Left lung (tissue), 10 donors: ENCODE results near the gene ACSBG1. TPM values are rescaled to one million over a fixed set of nuclear protein-coding genes. Genes with fewer than 3 reads are reported as not detected.

Source experiments
- ATAC-seq: fragments of 200-7000 bp; cut with Tn5 transposase; one replicate; pipeline ENCODE4 v1.9.1; 2020; ENCODE audit warnings: moderate library complexity
- DNase-seq, 4 donors: peaks; one replicate each; pipeline ENCODE4 v3.0.0-alpha.2; 2013 to 2020
- H3K27ac ChIP-seq, 2 donors: fragments of 200-600 bp; sonication (generic) in 1 of 2; one replicate each; pipeline versions ENCODE4 v1.5.0 to v1.8.0; 2020 to 2021
- H3K27me3 ChIP-seq, 2 donors: fragments of 200-600 bp; sonication (generic) in 1 of 2; one replicate each; pipeline versions ENCODE4 v1.5.0 to v1.8.0; 2020 to 2021
- H3K36me3 ChIP-seq, 2 donors: fragments of 200-600 bp; sonication (generic) in 1 of 2; one replicate each; pipeline versions ENCODE4 v1.5.0 to v1.8.0; 2020 to 2021
- H3K4me1 ChIP-seq, 2 donors: fragments of 200-600 bp; one replicate each; pipeline ENCODE4 v1.8.0; 2021
- H3K4me3 ChIP-seq, 2 donors: fragments of 200-600 bp; sonication (generic) in 1 of 2; one replicate each; pipeline versions ENCODE4 v1.5.0 to v1.8.0; 2020 to 2021; ENCODE audit warnings: mild to moderate bottlenecking in 1 of 2
- H3K9me3 ChIP-seq, 2 donors: fragments of 200-600 bp; sonication (generic) in 1 of 2; one replicate each; pipeline versions ENCODE4 v1.5.0 to v1.8.0; 2020 to 2021
- CTCF ChIP-seq, 2 donors: fragments of 200-600 bp; sonication (generic) in 1 of 2; IDR thresholded peaks; one replicate each; pipeline versions ENCODE4 v1.5.0 to v1.8.0; 2021; ENCODE audit warnings: antibody characterized with exemption in 2 of 2
- intact Hi-C, 2 donors: fragments of 100-400 bp; cut with DNase I; formaldehyde crosslinking; loops; one replicate each; pipeline versions ENCODE4 v1.11.2 to v1.14.2; 2022
- polyA plus RNA-seq, 6 donors: library from polyadenylated mRNA; unstranded; fragments of 120-200 nt; gene quantifications; one replicate each; pipeline ENCODE4 v1.2.1, GENCODE V29; 2013; ENCODE audit not compliant: insufficient read length in 6 of 6
- total RNA-seq, 2 donors: library from RNA; stranded (reverse); fragmentation: NEBNext Ultra II Directional; extraction: Animal tissue kit (Norgen Biotek cat#: 25700); gene quantifications; one replicate each; pipeline ENCODE4 v1.2.1, GENCODE V29; 2021
- donor health status: DM: no; HTN: yes; CAD: no.
- donor health status: DM: no; HTN: no; CAD: no.

The ACSBG1 gene
- total and polyA plus RNA-seq, 8 donors, result 0.42 to 1.9 (median 0.79) TPM; not detected in 1

- Histone ChIP-seq H3K4me3 (peak within 1 kb of the TSS; percentile 53 to 67), H3K9me3 (no peaks in the 10 kb centered on the region), H3K4me1 (peaks cover 7 to 22% of the 10 kb centered on the region in 2 donors), H3K36me3 (no peaks in the 10 kb centered on the region), H3K27ac (peak within 1 kb of the TSS; percentile 51 to 77), H3K27me3 (peaks cover 0 to 9% of the 10 kb centered on the region in 2 donors)
- intact Hi-C loops, result no loop called here
- ATAC-seq (peak; percentile 97), DNase-seq (peak; percentile 58 to 95 (median 85))
- peak; percentile 71 to 84 for TF ChIP-seq CTCF (IDR thresholded peaks at IDR 0.05)
Observed at GRCh38 chr15:78131295-78132061, 102.9 kb downstream of the ACSBG1 start, which contains the start of gene CIB2. TSS of gene CIB2 (minus strand) at chr15:78131445. CDS start at chr15:78131215, 230 bp downstream.

GRCh38 chr15:78130466-78131294 is 103.7 kb downstream of the ACSBG1 start:
- intact Hi-C loops, result no loop called here
- DNase-seq, result no peak
- H3K9me3 ChIP-seq, result no peaks in the 10 kb centered on the region
- H3K4me1 ChIP-seq, result peaks cover 7 to 22% of the 10 kb centered on the region in 2 donors
- no peak for ATAC-seq
- peak overlapping the region; percentile 53 to 67 for H3K4me3 ChIP-seq
- H3K36me3 ChIP-seq, result no peaks in the 10 kb centered on the region
- H3K27me3 ChIP-seq, result peaks cover 0 to 9% of the 10 kb centered on the region in 2 donors
- peak overlapping the region in 1 of 2 donors; percentile 77 for H3K27ac ChIP-seq
- no peak for TF ChIP-seq CTCF (IDR thresholded peaks at IDR 0.05)

- no peak for TF ChIP-seq CTCF (IDR thresholded peaks at IDR 0.05)
- ATAC-seq (no peak), DNase-seq (no peak)
- H3K4me1 ChIP-seq, result peaks cover 7 to 22% of the 10 kb centered on the region in 2 donors
- no peak overlapping the region for H3K4me3 ChIP-seq
- no peaks in the 10 kb centered on the region for H3K9me3 ChIP-seq
- H3K36me3 ChIP-seq, result no peaks in the 10 kb centered on the region
- no peak overlapping the region for H3K27ac ChIP-seq
- intact Hi-C loops, result no loop called here
- peaks cover 0 to 9% of the 10 kb centered on the region in 2 donors for H3K27me3 ChIP-seq
Observed at GRCh38 chr15:78129751-78130287, 104.5 kb downstream of the ACSBG1 start.

GRCh38 chr15:78129077-78129750 is 105.2 kb downstream of the ACSBG1 start:
- H3K36me3 ChIP-seq, result no peaks in the 10 kb centered on the region
- ATAC-seq (no peak), DNase-seq (peak in 1 of 4 donors; percentile 24)
- no peak for TF ChIP-seq CTCF (IDR thresholded peaks at IDR 0.05)
- no peak overlapping the region for H3K27ac ChIP-seq
- H3K9me3 ChIP-seq, result no peaks in the 10 kb centered on the region
- H3K4me1 ChIP-seq, result peaks cover 7 to 22% of the 10 kb centered on the region in 2 donors
- intact Hi-C loops, result no loop called here
- H3K4me3 ChIP-seq, result no peak overlapping the region
- peaks cover 0 to 9% of the 10 kb centered on the region in 2 donors for H3K27me3 ChIP-seq
